HG03066 (cell line): ENCODE data around the gene SUCNR1.
"Not testable (repeated sequence)": the region's sequence is repeated elsewhere in the genome, so short reads cannot be mapped to it uniquely, and the experiment has no call there.

Source experiments
- ATAC-seq: cut with Tn5 transposase; IDR thresholded peaks from one replicate; pipeline ENCODE4 v1.9.1; 2021; ENCODE audit warnings: low read depth; ENCODE audit not compliant: unreplicated experiment

Gene SUCNR1

GRCh38 chr3:151927915-151928525, 54.6 kb downstream of the SUCNR1 start:
- not testable (repeated sequence) for ATAC-seq

DNA sequence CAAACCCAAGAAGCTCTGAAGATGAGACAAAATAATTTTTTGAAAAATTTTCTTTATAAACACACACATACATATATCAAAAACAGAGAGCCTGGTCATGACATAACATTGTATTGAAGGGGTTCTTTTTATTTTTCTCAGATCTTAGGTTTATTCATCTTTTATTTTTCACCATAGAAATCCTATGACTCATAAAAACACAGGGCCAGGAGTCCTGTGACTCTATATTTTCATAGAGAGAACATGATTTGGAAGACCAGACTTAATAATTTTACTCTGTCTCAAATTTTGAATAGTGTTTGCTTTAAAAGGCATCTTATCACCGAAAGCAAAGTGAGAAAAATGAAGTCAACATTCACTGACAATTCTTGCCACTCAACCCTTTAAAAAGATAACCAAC, 57.7 kb downstream of the SUCNR1 start:
- ATAC-seq = no peak

DNA sequence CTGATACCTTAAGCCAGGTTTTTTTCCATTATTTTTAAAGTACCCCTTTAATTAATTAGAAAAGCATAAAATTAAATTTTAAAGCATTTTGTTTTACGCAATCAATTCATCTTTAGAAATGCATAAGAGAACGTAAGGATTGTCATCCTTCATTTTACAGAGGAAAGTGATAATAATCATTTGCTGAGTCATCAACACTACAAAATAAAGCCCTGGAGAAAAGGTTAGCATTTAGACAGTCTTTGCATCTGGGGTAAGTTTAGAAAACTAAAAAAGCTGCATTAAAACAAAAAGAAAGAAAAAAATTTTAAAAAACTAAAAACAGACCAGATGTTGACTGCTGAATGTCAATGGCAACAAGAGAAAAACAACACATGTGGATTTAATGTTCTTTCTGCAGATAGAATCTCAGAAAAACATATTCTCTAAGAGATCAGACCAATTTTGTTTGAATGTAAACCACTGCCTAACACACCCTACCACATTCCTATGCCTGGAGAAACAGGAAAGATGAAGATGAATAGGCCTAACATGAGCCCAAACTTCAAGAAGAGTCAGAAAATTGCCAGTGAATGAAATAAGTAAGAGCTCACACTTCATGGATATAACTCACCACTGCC, 59.9 kb downstream of the SUCNR1 start:
- ATAC-seq = no peak
